WTC11 (cell line): ENCODE results near the gene DCTPP1. TPM values are rescaled to one million over a fixed set of nuclear protein-coding genes. Genes with fewer than 3 reads are reported as not detected.

Experiments
- ATAC-seq: fragments of 200-7000 bp; cut with Tn5 transposase; 2 replicates; pipeline ENCODE4 v1.10.0; 2021; ENCODE audit warnings: mild to moderate bottlenecking, moderate library complexity
- CTCF ChIA-PET: fragments of 300-600 bp; sonication (Branson Sonifier 250); formaldehyde crosslinking; loops from one replicate; lab custom pipeline; 2021; ENCODE audit warnings: antibody characterized with exemption; lab: Charles Lee
- POLR2A ChIA-PET: fragments of 350-600 bp; sonication (Branson Sonifier 250); formaldehyde crosslinking; loops from one replicate; lab custom pipeline; 2021; ENCODE audit warnings: antibody characterized with exemption; lab: Charles Lee
- DNase-seq: peaks from one replicate; pipeline ENCODE4 v3.0.0; 2021; ENCODE audit warnings: low spot score
- H3K27ac Mint-ChIP-seq: 2 replicates; pipeline ENCODE4 v1.8.0; 2021; ENCODE audit warnings: mixed read lengths
- H3K27me3 Mint-ChIP-seq: 2 replicates; pipeline ENCODE4 v1.8.0; 2021; ENCODE audit warnings: low read depth, mild to moderate bottlenecking, moderate library complexity, mixed read lengths
- H3K36me3 Mint-ChIP-seq: 2 replicates; pipeline ENCODE4 v1.8.0; 2021; ENCODE audit warnings: mixed read lengths
- H3K4me1 Mint-ChIP-seq: 2 replicates; pipeline ENCODE4 v1.8.0; 2022; ENCODE audit warnings: mixed read lengths
- H3K4me3 Mint-ChIP-seq: 2 replicates; pipeline ENCODE4 v1.8.0; 2021; ENCODE audit warnings: mild to moderate bottlenecking, moderate library complexity, mixed read lengths
- H3K9me3 Mint-ChIP-seq: 2 replicates; pipeline ENCODE4 v1.8.0; 2021; ENCODE audit warnings: mixed read lengths
- ARID4B ChIP-seq: sonication (generic); formaldehyde crosslinking; IDR thresholded peaks from 2 replicates; pipeline ENCODE4 v1.8.0; 2023; ENCODE audit warnings: missing genetic modification reagents, mild to moderate bottlenecking, borderline replicate concordance
- CREB1 ChIP-seq: sonication (generic); formaldehyde crosslinking; IDR thresholded peaks from 2 replicates; pipeline ENCODE4 v1.8.0; 2023; ENCODE audit warnings: mild to moderate bottlenecking, missing genetic modification reagents
- E2F1 ChIP-seq: sonication (generic); formaldehyde crosslinking; IDR thresholded peaks from 2 replicates; pipeline ENCODE4 v1.8.0; 2022; ENCODE audit warnings: mild to moderate bottlenecking, missing genetic modification reagents
- ELF4 ChIP-seq: sonication (generic); formaldehyde crosslinking; IDR thresholded peaks from 2 replicates; pipeline ENCODE4 v1.8.1; 2022; ENCODE audit warnings: low read depth, mild to moderate bottlenecking, moderate library complexity, missing genetic modification reagents
- ESRRA ChIP-seq: sonication (generic); formaldehyde crosslinking; IDR thresholded peaks from 2 replicates; pipeline ENCODE4 v1.8.1; 2022; ENCODE audit warnings: mild to moderate bottlenecking, missing genetic modification reagents, borderline replicate concordance
- ETV6 ChIP-seq: sonication (generic); formaldehyde crosslinking; IDR thresholded peaks from 2 replicates; pipeline ENCODE4 v1.8.1; 2022; ENCODE audit warnings: mild to moderate bottlenecking, missing genetic modification reagents
- FOXK1 ChIP-seq: sonication (generic); formaldehyde crosslinking; IDR thresholded peaks from 2 replicates; pipeline ENCODE4 v1.8.0; 2022; ENCODE audit warnings: mild to moderate bottlenecking, moderate library complexity, missing genetic modification reagents
- FOXP4 ChIP-seq: sonication (generic); formaldehyde crosslinking; IDR thresholded peaks from 2 replicates; pipeline ENCODE4 v1.8.0; 2022; ENCODE audit warnings: mild to moderate bottlenecking, missing genetic modification reagents
- GTF2I ChIP-seq: fragments of 250-450 bp; sonication (Bioruptor Pico); conservative IDR thresholded peaks from 2 replicates; pipeline ENCODE4 v1.4.0; 2021; ENCODE audit warnings: mild to moderate bottlenecking
- IRF1 ChIP-seq: sonication (generic); formaldehyde crosslinking; IDR thresholded peaks from 2 replicates; pipeline ENCODE4 v1.8.0; 2023; ENCODE audit warnings: missing genetic modification reagents
- KAT7 ChIP-seq: sonication (generic); formaldehyde crosslinking; IDR thresholded peaks from 2 replicates; pipeline ENCODE4 v1.8.1; 2023; ENCODE audit warnings: missing genetic modification reagents, mild to moderate bottlenecking, borderline replicate concordance
- MAX ChIP-seq: sonication (generic); formaldehyde crosslinking; IDR thresholded peaks from 2 replicates; pipeline ENCODE4 v1.8.0; 2022; ENCODE audit warnings: mild to moderate bottlenecking, missing genetic modification reagents
- NFE2L1 ChIP-seq: sonication (generic); formaldehyde crosslinking; IDR thresholded peaks from 2 replicates; pipeline ENCODE4 v1.8.1; 2023; ENCODE audit warnings: missing genetic modification reagents
- RORB ChIP-seq: fragments of 250-450 bp; sonication (Bioruptor Pico); IDR thresholded peaks from 2 replicates; pipeline ENCODE4 v1.9.0; 2021; ENCODE audit warnings: mild to moderate bottlenecking
- TEAD1 ChIP-seq: sonication (generic); formaldehyde crosslinking; IDR thresholded peaks from 2 replicates; pipeline ENCODE4 v1.8.0; 2022; ENCODE audit warnings: mild to moderate bottlenecking, missing genetic modification reagents
- ZNF512 ChIP-seq: sonication (generic); formaldehyde crosslinking; IDR thresholded peaks from 2 replicates; pipeline ENCODE4 v1.8.1; 2022; ENCODE audit warnings: missing genetic modification reagents, borderline replicate concordance
- total RNA-seq: library from RNA; stranded (reverse); gene quantifications from 3 replicates; pipeline ENCODE4 v1.2.3, GENCODE V29; 2021

DCTPP1 gene
- total RNA-seq, 1 experiment from 2014 or later: 70.5 TPM

GRCh38 chr16:30476991-30477390 lies 47.2 kb upstream of the DCTPP1 start:
- POLR2A ChIA-PET: interaction anchor here (0.5 kb wide), 1 partner anchor 30 kb away, joined by 3 read pairs; no protein-coding TSS in a partner anchor
- Mint-ChIP-seq H3K27me3 (peaks cover 23% of the 10 kb centered on the region), H3K4me1 (no peaks in the 10 kb centered on the region), H3K27ac (no peak overlapping the region)
- ATAC-seq: no peak
- no peak for TF ChIP-seq E2F1 (CRISPR knock-in tag)
- TF ChIP-seq ARID4B (CRISPR knock-in tag): no peak
- no peak for TF ChIP-seq GTF2I (CRISPR knock-in tag)
- no peak for TF ChIP-seq ETV6 (CRISPR knock-in tag)
- no peak for TF ChIP-seq RORB (CRISPR knock-in tag)
- no peak for TF ChIP-seq MAX (CRISPR knock-in tag)
- TF ChIP-seq, all 79 proteins: peak for 0
- Mint-ChIP-seq H3K4me3 (no peak overlapping the region), H3K9me3 (peaks cover 3% of the 10 kb centered on the region), H3K36me3 (no peaks in the 10 kb centered on the region)
- no peak for DNase-seq
- CTCF ChIA-PET: interaction anchor here (0.9 to 1.8 kb wide), 3 partner anchors 47 to 138 kb away, joined by 4 to 10 read pairs (median 5); partner anchors contain the start of gene DCTPP1

GRCh38 chr16:30474684-30475083 lies 44.9 kb upstream of the DCTPP1 start:
- CTCF ChIA-PET: interaction anchor here (1.7 to 2.0 kb wide), 2 partner anchors 45 to 141 kb away, joined by 6 to 7 read pairs; partner anchors contain the start of gene DCTPP1

More at GRCh38 chr16:30474684-30475083, 44.9 kb upstream of the DCTPP1 start:
- peaks cover 15% of the 10 kb centered on the region for H3K27me3 Mint-ChIP-seq
- H3K4me1 Mint-ChIP-seq: no peaks in the 10 kb centered on the region
- ATAC-seq (no peak), DNase-seq (no peak)
- peaks cover 3% of the 10 kb centered on the region for H3K9me3 Mint-ChIP-seq
- H3K36me3 Mint-ChIP-seq: no peaks in the 10 kb centered on the region
- POLR2A ChIA-PET: no interaction called here
- TF ChIP-seq TEAD1 (CRISPR knock-in tag) (no peak), KAT7 (CRISPR knock-in tag) (no peak), ELF4 (CRISPR knock-in tag) (no peak), ESRRA (CRISPR knock-in tag) (no peak), ETV6 (CRISPR knock-in tag) (no peak), ZNF512 (CRISPR knock-in tag) (no peak), IRF1 (no peak), CREB1 (CRISPR knock-in tag) (no peak), NFE2L1 (CRISPR knock-in tag) (no peak), FOXK1 (CRISPR knock-in tag) (no peak), FOXP4 (no peak)
- no peak overlapping the region for H3K27ac Mint-ChIP-seq
- H3K4me3 Mint-ChIP-seq: no peak overlapping the region
